SK-MEL-5 (cell line): ENCODE measurements around the gene INPP5A. TPM values are rescaled to one million over a fixed set of nuclear protein-coding genes. Genes with fewer than 3 reads are reported as not detected.
"Not testable (repeated sequence)": the region's sequence is repeated elsewhere in the genome, so short reads cannot be mapped to it uniquely, and the experiment has no call there.

Experiments
- DNase-seq: peaks from one replicate; pipeline ENCODE4 v3.0.0-alpha.2; 2016; ENCODE audit warnings: low read depth, low spot score
- in situ Hi-C: cut with HindIII; loops from 2 replicates; pipeline ENCODE4 v1.10.0; 2016; ENCODE audit warnings: low sequenced_read_pairs, high pct_unique_total_duplicates, low pct_unique_long_range_greater_than_20kb
- total RNA-seq: library from RNA; depleted of rRNA; stranded (reverse); fragments of >200 nt; shearing (Covaris generic); gene quantifications from 2 replicates; pipeline ENCODE4 v1.2.3, GENCODE V29; 2014

Gene INPP5A
- total RNA-seq, 1 experiment from 2014 or later: 11.1 TPM

DNA sequence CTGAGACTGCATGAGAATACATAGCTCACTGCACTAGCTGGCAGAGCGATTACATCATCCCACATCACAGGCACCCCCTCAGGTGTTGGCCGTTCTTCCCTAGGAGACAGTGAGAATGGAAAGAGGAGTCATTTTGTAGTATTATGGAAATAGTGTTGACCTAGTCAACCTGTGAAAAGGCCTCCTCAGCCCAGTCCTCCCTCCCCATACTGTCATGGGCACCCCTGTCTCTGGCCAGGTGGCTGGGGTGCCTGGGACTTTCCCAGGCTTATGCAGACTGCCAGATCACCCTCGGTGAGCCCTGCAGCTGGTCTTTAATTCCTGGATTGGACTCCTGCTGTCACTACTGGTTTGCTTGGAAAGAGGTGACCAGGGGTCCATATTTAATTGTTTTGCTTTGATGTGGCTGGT, 4.0 kb downstream of the INPP5A start:
- in situ Hi-C loops: no loop called here
- no peak for DNase-seq

- DNase-seq: no peak
- in situ Hi-C loops: no loop called here
These were observed 4.6 kb downstream of the INPP5A start for GRCh38 chr10:132542086-132542775.

DNA sequence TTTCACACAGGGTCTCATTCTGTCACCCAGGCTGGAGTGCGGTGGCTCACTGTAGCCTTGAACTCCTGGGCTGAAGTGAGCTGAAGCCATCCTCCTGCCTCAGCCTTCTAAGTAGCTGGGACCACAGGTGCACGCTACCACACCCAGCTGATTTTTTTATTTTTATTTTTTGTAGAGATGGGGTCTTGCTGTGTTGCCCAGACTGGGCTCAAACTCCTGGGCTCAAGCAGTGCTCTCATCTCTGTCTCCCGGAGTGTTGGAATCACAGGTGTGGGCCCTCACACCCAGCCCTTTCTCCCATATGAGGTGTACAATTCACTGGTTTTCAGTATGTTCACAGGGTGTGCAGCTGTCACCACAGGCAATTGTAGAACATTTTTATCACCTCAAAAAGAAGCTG, 5.2 kb downstream of the INPP5A start:
- in situ Hi-C loops: no loop called here
- DNase-seq: no peak

DNA sequence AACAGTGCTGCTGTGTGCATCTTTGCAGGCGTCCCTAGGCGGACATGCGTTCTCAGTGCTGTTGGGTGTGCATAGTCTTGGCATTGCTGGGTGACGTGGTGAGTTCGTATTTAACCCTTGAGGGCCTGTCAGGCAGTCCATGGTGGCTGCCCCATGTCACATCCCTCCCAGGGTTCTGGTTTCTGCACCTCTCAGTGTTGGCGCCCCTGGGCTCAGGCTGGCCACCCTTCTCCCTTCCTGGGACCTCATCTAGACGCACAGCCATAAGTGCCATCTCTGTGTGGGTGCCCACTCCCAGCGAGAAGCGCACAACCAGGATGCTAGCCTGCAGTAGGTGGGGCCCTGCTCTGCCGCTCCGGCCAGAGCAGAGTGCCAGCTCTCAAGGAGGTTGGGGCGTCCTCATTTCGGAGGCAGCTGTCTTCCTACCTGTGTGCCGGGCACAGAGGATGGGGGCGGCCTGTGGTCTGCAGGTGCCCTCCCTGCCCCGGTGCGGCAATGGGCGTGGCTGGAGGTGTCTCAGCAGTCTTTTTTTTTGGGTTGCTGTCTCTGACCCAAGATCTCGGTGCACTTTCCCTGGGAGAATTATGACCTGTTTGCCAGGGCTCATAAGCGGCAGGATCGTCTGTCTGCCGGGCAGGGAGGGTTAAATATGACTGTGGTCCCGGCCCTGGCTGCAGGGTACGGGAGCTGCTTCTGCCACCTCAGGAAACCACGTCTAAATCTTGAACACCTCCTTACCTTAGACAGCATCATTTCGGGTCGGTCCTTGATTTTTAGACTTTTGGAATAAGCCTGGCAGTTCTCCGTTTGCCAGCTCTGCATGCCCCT, 6.5 kb downstream of the INPP5A start:
- in situ Hi-C loops: no loop called here
- DNase-seq: no peak

DNA sequence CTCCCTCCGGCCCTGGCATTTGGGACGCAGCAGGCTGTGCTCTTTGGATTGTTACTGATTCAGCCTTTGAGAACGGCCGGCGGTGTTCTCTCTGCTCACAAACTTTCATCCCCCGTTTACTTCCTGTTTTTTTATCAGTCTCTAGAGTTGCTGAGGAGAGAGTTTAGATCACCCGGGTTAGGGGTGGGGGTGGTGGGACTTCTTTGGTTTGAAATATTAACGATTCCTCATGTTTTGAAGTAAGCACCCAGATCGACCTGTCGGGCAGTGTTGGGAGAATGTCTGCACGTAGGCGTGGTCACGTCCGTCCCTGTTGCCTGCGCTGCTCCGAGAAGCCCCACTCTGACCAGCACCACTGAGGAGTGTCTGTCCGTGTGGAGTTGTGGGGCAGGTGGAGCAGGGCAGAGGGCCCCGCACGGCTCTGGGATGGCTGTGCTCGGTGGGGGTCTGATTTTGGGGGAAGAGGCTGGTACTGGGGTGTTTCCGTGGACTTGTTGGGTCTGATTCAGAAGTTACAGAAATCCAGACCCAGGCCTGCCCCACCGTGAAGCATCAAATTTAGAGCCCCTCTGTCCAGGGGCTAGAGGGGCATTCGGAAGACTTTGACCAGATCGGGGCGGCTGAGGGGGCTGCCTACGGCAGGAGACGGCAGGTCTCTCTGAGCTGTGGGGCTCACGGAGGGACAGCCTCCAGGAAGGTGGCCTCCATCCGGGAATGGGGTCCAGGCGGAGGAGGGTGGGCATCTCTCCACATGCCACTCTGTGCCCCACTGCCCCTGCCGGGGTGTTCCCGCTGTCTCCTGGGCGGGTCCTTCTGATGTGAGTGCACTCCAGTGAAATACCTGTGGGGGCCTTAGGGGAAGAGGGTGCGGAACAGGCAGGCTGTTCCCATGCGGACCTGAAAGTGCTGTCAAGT, 7.4 kb downstream of the INPP5A start:
- in situ Hi-C loops: no loop called here
- no peak for DNase-seq

GRCh38 chr10:132545659-132546367, 8.2 kb downstream of the INPP5A start:
- no peak for DNase-seq
- in situ Hi-C loops: no loop called here

DNA sequence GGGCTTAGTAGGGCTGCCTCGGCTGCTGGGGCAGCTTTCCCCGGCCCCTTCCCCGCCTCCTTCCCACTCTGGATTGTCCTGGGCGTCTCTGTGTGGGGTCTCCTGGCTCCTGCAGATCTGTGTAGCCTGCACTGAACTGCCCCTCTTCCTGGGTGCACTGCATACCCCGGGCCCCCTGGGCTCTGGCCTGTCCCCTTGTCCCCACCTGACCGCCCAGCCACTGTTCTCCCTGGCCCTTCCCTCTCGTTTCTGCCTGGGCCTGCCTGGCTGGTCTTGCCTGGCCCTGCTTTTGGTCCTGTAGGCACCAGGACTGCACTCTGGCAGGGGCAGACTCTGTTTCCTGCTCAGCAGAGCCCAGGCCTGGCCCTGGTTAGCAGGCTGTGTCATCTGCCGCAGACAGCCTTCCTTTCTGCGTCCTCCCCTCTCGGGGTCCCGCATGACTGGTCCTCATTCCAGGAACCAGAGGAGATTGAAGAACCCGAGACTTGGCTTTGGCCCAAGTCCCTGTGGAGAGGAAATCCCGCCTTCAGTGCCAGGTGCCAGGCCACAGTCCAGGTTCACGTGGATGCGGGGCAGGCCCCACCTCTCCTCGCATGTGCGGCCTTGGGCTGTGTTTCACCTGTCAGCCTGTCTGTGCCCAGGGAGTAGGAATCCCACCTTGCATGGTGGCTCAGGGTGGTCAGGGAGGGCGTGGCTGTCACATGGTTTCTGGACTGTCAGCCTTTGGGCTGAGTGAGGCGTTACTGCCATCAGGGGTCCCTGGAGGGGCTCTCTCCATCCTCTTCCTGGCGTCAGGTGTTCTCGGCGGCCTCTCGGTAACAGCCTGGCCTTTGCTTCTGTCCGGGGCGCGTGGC, 9.2 kb downstream of the INPP5A start:
- in situ Hi-C loops: no loop called here
- no peak for DNase-seq

GRCh38 chr10:132547421-132547861, 9.9 kb downstream of the INPP5A start:
- no peak for DNase-seq
- in situ Hi-C loops: no loop called here

DNA sequence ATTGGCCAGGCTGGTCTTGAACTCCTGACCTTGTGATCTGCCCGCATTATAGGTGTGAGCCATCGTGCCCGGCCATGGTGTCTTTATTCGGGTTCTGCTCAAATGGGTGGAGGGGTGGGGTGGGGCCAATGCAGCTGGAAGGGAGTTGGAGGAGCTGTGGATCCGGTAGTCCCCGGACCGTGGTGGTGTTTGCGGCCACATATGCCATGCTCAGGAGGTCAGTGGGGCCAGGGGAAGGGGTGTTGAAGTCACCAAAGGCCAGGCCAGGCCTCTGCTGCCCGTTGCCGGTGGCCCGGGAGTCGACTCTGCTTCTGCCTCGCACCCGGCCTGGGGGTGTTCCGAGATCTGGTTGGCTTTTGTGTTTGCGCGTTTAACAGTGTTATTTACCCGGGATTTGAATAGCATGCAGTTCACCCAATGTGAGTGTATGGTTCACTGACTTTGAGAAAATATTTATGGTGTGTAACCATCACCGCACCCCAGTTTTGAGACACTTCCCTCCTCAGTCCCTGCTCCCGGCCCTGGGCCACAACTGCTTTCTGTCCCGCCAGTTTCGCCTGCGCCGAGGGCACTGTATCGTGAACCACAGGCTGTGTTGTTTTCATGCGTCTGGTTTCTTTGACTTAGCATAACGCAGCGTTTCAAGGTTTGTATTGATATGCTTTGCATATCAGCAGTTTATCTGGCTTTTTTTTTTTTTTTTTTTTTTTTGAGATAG, 10.7 kb downstream of the INPP5A start:
- no peak for DNase-seq
- in situ Hi-C loops: no loop called here

DNA sequence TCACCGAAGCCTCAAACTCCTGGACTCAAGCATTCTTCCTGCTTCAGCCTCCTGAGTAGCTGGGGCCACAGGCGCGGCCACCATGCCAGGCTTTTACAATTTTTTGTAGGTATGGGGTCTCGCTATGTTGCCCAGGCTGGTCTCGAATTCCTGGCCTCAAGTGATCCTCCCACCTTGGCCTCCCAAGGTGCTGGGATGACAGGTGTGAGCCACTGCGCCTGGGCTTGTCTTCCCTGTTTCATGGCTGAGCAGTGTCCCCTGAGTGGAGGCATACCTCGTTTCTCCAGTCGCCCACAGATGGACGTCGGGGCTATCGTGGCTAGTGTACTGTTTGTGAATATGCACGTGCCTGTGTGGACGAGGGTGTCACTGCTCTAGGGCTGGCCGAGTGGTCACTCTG, 11.3 kb downstream of the INPP5A start:
- no peak for DNase-seq
- in situ Hi-C loops: no loop called here

GRCh38 chr10:132549371-132549770, 11.8 kb downstream of the INPP5A start:
- DNase-seq: no peak
- in situ Hi-C loops: no loop called here

DNA sequence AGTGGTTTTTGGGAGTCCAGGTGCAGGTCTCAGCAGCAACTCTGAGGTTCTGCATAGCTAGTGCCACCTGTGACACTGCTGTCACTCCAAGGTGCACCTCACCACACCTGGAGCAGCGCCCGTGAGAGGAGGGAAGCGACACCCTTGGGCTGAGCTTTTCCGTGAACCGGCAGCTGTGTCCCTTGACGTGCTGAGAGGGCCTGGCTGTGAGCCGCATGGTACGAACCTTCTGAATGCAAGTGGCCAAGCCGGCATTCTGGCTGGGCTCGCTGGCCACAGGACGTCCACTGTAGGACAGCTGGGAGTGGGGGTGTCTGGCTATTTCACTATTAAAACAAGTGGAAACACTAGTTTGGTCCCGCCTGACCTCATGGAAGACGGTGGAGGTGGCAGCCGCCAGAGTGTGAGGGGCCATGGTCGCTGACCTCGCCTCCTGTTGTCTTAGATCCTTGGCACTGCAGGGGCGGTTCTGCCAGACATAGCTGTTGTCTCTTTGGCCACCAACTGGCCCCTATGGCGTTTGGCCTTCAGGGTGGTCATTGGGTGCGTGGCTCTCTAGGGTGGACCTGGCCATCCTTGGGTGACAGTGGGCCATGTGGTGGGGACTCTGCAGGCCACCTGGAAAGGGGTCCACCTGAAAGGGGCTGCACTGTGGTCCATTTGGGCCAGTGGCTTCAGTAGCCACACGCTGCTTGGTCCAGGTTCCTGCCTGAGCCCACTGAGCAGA, 12.9 kb downstream of the INPP5A start:
- in situ Hi-C loops: no loop called here

GRCh38 chr10:132551093-132551807, 13.7 kb downstream of the INPP5A start:
- in situ Hi-C loops: no loop called here
- DNase-seq: no peak

More for the DNA sequence above, 12.9 kb downstream of the INPP5A start:
- no peak for DNase-seq

- in situ Hi-C loops: no loop called here
- no peak for DNase-seq
These were observed 14.2 kb downstream of the INPP5A start for GRCh38 chr10:132551808-132552130.

DNA sequence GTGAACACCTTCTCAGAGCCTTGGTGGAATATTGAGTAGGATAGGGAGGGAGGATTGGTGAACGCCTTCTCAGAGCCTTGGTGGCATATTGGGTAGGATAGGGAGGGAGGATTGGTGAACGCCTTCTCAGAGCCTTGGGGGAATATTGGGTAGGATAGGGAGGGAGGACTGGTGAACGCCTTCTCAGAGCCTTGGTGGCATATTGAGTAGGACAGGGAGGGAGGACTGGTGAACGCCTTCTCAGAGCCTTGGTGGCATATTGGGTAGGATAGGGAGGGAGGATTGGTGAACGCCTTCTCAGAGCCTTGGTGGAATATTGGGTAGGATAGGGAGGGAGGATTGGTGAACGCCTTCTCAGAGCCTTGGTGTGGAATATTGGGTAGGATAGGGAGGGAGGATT, 15.0 kb downstream of the INPP5A start:
- in situ Hi-C loops, DNase-seq: not testable (repeated sequence)
